ENCODE results near the gene HOXC11.
A peak's percentile ranks its signal among the peaks of the same experiment; 100 is the strongest.

HOXC11 gene

DNA sequence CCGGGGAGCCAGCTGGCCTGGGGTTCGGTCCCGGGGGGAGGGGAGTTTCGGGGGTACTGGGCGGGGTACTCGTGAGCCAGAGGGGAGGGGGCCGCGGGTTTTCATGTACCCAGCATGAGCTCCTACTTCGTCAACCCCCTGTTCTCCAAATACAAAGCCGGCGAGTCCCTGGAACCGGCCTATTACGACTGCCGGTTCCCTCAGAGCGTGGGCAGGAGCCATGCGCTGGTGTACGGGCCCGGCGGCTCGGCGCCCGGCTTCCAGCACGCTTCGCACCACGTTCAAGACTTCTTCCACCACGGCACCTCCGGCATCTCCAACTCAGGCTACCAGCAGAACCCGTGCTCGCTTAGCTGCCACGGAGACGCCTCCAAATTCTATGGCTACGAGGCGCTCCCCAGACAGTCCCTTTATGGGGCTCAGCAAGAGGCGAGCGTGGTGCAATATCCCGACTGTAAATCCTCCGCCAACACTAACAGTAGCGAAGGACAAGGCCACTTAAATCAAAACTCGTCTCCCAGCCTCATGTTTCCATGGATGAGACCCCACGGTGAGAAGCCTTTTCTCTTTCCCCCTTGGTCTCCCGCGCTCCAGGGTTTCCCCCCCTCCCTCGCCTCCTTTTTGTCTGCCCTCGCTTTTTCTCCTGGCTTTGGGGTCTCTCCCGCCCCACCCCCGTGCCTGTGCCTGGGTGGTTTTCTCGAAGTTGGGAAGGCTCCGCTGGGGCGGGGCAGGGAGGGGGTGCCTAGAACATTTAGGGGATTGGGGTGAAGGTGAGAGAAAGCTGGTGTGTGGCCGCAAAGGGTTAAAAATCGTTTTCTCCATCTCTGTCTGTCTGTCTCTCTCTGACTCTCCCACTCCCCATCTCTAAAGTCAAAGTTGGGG lies 36.5 kb downstream of the HOXC11 start:
- no peak for DNase-seq (ENCODE audit: low read depth in 2 of 2)

DNA sequence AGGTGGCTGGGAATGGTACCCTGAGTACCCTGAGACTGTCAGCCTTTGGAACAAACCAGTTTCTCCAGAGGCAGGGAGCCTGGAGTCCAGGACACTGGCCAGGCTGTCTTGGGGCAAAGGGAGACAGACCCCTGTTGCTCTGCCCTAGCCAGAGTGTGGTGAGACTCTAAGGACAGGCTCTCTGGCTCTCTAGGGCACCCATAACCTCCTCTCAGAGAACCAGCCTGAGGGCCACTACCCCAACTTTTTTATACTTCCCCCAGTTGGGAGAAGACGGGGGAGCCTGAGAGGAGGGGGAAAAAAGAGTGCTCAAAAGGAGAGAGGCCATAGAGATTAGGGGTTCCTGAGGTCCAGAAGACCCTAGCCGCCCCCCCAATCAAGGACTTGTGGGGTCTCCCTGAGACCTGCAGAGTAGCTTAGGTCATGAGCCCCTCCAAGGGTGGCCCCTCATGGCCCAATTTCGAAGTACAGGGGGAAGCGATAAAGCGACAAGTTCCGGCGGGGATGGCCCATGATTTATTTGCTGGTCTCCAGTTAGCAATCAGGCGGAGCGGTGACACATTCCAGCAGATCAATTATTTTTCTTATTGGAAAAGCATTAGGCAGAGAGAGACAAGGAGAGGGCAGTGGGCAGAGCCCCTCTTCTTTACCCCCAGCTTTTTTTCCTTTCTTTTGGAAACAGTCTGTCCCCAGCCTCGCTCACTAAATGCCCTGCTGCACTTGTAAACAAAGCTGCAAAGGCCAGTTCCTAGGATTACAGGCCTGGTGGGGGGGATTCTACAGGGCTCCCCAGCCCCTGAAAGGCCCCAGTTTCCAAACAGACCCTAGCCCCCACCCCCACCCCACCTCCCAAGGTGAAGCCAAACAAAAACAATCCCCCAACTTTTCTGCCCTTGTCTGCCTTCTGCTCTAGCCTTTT lies 37.4 kb downstream of the HOXC11 start:
- no peak for DNase-seq (ENCODE audit: low read depth in 2 of 2)

DNA sequence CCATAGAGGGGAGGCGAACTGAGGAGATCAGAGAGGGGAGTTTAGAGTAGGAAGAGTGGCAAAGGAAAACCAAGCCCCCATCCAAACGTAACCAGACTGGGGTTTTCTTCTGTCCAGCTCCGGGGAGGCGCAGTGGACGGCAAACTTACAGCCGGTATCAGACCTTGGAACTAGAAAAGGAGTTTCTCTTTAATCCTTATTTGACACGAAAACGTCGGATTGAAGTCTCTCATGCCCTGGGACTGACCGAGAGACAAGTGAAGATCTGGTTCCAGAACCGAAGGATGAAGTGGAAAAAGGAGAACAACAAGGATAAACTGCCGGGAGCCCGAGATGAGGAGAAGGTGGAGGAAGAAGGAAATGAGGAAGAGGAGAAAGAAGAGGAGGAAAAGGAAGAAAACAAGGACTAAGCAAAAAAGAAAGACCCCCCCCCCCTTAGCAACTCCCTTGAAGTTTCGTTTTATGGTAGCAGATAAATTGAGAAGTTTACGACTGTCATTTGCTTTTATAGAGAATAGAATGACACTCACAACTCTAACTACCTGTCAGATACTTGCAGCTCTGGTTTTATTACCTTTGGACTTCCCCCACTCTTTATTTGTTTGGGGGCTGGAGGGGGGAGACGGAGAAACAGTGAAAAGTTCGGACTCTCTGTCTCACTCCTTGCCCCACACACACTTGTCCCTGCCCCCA lies 38.2 kb downstream of the HOXC11 start:
- DNase-seq (ENCODE audit: low read depth in 2 of 2) = no peak

DNA sequence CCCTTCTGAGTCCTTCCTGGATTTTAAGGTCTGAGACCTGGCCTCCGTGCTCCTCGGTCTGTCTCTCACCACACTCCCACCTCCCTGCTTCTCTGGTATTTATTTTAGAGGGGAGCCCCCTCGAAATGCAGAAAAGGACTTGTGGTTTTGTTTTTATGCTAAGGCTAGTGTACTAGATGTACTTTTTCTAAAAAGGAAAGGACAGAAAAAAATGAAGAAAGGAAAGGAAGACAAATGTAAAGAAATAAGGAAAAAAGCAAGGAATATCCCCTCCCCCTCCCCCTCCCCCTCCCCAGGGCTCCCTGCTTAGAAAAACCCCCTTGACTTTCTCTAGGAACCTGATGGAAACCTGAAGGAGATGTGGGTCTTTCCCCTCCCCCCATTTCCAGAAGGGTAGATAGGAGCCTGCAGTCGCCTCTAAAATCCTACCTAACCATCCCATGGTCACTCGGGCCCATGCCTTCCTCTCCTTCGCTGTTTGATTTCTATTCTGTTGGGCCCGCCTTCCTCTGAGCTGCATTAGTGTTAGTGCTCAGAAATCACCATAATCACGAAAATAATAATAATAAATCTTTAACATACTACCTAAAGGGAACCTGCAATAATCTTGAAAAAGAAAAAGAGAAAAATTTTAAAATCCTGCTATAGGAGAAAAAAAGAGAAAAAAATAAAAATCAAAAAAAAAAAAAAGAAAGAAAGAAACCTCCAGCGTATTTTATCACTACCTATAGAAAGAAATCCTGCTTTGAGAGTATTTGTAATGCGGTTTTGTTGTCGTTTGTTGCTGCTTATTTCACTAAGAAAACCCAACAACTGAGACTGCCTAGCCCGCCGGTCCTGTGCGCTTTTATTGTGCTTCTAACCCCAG lies 39.0 kb downstream of the HOXC11 start:
- no peak for DNase-seq (ENCODE audit: low read depth in 2 of 2)

DNA sequence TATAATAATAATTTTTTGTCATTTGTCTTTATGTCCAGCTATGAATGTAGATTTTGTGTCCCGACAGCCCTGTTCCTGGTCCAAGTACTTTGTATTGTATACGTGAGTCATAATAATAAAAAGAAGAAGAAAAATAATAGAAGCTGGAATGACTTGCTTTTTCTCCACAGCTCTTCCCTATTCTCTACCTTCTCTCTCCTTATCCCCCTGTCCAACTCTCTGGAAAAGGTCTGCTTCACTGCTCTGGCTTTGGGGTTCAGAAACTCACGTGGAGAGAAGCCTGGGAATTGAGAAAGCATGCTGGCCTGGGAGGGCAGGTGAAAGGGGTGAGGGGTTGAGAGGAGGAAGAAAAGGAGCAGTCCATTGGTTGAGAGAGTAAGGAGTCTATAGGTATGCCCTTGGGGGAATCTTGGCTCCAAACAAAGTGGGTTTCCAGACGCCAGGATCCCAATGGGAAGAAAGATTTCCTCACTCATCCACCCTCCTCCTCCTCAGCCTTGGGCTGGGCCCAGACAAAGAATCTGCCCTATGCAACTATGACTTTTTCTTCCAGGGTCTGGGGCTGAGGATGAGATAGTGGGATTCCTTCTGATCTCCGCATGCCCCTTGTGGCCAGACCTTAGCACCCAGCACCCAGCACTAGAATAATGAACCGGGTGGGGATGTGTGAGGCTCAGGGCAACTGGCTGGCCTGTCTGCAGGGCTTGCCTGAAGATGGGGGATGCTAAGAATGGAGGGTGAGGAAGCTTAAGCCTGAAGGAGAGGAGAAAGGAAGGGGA lies 39.9 kb downstream of the HOXC11 start:
- no peak for DNase-seq (ENCODE audit: low read depth in 2 of 2)

DNA sequence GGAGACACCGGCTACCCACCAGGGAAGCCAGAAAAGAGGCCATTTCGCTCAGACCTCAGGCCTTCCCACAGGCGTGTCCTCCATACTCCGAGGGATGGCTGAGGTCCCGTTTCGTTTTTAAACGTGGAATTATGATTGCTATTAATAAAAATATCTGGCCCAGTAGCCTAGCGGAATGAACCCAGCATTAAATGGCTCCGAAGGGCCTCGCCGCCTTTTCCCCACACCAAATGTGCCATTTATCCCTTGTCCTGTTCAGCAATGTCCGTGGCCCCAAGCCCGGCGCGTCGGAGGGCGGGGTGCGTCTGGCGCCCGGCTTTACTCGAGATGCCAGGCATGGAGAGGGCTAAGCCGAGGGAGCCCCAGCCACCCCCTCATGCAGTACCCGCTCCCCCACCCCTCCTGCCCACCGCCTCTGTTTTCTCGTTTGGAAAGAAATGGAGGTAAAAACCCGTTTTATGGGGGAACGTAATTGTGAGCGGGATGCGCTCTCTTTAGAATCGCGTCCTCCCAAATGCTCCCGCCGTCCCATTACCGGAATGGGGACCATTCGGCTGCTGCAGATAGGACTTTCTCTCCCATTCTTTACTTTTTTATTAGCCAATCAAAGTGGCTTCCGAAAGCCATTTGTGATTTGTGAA lies 41.6 kb downstream of the HOXC11 start:
- no peak for DNase-seq (ENCODE audit: low read depth in 2 of 2)

DNA sequence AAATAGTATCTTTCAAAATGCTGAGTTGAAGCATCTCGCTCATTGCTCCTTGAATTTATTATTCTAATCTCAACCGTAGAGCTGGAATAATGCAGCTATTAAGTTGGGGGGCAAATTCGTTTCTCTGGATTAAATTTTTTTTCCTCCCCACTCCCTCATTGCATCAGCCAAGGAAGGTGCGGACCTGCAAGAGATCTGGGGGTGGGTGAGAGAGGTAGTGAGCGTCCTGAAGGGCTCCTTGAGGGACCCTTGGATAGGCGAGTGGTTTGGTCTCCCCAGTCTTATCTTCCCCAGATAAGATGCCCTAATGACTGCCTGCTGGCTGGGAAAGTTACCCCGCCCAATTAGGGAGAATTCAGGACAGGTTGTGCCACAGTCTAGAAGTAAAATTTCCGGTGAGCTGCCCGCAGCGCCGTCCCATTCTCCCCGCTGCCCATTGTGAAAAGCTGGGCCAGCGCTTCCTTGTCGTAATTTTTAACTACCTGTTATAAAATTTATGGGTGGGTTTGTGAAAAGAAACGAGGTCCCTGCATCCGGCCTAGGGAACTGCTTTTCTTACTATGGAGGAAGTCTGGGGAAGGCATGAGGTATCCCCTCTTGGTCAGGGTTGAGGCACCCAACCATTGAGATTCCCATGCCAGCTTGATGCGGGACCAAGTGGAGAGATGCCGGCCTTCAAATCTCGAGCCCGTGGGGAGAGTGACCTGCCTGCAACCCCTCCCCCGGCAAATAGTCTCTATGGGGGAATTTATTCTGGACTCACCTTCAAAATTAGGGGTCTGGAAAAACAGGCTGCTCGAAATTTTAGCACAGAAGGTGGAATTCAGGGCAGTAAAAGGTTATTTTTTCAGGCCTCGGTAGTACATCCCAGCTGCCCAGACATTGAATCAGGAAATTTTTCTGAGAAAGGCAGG lies 42.3 kb downstream of the HOXC11 start:
- DNase-seq (ENCODE audit: low read depth in 2 of 2) = no peak

DNA sequence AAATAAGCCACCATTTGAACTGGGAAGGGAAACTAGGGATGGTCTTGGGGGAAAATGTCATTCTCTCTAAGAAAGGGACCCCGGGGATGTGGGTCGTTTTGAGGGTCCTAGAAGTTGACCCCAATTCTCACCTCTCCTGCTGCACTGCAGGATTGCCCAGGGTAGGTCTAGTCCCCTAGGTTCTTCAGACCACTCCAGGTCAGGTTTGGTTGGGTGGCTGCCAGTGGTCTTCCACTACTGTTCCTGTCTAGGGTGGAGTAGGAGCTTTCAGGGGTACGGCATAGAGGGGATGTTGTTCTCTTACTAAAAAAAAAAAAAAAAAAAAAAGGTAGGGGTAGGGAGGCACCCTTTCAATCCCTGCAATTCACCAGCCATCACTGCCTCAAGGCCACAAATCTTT lies 43.1 kb downstream of the HOXC11 start:
- no peak for DNase-seq (ENCODE audit: low read depth in 2 of 2)

DNA sequence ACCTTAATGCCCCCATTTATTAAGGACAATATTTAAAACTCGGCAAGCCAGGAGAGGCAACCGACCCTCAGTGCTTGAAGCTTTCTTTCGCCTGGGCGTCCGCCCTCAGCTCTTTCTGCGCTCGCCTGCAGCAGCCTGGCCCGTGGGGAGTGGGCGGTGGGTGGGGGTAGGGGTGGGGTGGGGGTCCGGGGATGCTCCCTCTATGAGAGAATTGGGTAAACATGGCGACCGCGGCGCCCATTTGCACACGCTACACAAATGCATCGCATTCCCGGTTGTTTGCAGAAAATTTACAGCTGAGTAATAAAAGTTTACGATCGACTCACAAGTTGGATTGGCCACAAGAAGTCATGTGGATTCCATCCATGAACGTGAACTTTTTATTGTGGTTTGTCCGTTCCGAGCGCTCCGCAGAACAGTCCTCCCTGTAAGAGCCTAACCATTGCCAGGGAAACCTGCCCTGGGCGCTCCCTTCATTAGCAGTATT lies 43.6 kb downstream of the HOXC11 start:
- no peak for DNase-seq (ENCODE audit: low read depth in 2 of 2)

DNA sequence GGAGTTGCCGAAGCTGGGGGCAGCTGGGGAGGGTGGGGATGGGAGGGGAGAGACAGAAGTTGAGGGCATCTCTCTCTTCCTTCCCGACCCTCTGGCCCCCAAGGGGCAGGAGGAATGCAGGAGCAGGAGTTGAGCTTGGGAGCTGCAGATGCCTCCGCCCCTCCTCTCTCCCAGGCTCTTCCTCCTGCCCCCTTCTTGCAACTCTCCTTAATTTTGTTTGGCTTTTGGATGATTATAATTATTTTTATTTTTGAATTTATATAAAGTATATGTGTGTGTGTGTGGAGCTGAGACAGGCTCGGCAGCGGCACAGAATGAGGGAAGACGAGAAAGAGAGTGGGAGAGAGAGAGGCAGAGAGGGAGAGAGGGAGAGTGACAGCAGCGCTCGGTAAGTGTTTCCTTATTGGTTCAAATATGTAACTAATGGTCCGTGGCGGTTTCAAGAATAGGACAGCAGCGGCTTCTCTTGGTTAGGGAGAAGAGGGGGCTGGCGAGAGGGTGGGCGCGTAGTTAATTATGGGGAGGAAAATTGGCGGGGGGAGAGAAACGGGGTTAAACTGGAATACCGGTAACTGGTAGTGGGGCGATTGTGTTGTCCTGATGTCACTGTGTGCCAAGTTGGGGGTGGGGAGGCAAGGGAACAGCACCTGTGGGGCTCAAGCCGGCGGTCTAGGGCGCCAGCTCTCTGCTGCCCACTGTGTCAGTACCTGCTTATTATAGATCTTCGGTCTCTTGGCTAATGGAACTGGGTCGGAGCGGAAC lies 44.3 kb downstream of the HOXC11 start:
- DNase-seq (ENCODE audit: low read depth in 2 of 2) = no peak

DNA sequence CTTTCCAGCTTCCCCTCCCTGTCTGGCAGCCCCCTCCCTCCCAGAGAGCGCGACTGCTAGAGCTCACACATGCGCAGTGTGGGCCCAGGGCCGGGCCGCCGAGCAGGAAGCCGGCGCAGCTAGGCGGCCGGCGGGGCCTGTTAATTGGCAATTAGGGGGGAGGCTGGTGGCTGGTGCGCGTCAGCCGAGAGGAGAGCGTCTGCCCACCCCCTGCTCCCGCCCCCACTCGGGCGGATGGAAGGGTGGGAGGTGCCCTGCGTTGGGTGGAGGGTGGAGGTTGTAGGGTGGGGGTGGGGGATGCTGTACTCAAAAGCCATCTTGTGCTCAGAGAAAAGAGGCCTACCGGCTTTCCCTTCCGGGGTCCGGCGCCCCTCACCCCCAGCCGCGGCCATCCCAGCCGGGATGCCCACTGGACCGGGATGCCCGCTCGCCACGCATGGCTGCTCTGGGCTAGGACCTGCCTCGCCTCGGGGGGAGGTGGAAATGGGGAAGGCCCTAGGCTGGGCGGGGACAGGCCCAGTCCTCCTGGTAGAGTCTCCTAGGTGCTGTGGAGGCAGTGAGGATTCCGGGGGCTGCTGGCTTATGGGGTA lies 45.0 kb downstream of the HOXC11 start:
- peak in 1 of 2 donors; percentile 47 for DNase-seq (ENCODE audit: low read depth in 2 of 2)

DNA sequence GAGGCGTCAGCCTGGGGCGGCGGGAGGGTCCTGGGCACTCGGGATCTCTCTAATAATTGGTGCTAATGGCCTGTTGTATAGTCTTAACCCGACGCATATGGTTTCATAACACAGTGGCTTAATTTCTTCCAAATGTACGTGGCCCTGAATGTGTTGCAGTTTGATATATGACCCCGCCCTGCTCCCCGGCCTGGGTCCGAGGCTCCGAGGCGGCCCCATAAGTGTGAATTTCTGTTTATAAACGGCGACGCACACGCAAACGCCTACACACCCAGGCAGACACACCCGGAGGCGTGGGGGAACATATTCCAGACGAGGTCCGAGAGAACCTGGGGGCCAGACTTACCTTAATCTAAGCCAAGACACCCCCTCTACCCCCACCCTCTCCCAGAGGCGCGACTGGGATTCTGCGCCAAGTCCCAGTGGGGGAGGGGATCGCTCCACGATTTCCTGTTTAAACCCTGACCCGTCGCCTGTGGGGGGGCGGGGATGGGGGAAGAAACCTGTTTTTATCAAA lies 45.6 kb downstream of the HOXC11 start:
- DNase-seq (ENCODE audit: low read depth in 2 of 2) = no peak

DNA sequence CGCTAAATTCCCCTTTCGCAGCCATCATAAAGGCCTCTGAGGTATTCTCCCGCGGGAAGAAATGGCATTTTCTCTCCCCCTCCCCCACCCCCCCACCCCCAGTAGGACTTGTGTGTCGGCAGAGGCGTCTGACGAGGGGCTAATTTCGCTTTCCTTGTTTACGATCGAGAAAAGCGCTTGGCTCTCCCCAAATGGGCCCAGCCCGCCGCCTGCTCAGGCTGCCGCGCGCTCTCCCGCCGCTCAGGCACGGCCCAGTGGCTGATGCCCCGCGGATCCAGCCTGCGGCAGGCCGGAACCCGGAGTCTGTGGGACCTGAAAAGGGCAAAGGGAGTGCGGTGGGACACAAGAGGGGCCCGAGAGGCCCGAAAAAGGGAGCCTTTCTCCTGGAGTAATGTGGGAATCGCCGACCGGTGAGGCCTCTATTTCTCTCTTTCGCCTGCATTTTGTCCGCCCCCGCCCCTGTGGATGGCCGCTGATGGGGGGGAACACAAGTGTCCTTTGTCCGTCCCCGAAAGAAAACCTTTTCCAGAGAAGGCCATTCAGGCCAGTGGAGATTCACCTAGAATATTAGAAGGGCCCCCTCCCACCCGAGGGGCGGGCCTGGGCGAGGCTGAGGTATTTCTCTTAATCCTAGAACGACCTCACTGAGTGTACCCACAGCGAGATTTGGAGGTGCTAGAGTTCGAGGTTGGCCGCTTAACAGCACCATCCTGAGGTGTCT lies 46.3 kb downstream of the HOXC11 start:
- DNase-seq (ENCODE audit: low read depth in 2 of 2) = no peak

DNA sequence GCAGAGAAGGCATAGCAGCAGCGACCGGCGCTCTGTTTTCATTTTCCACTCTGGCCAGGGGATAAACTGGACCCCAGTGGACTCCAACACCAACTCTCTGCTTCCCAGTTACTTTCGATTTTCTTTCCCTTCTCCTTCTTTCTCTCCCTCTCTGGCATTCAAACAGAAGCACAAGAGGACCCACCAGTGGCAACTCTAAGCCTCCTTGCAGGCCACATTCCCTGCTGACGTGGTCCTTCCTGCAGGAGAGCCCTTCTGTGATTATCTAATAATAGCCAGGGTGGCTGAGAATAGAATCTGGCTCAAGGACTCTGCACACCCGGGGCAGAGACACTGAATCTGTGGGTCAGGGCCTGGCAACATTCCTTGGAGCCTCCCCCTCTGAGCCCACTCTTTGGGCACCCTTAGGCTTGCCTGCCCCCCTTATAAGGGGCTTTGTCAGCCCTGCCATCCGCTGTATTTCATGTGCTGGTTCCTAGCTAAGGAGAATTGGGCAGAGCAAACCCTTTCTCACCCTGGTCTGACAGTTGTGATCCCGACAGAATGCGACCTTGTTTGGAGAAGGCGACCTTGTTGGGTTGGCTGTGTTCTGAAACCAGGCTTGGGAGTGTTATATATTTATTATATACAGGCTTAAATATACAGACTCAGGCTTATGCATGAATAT lies 47.1 kb downstream of the HOXC11 start:
- DNase-seq (ENCODE audit: low read depth in 2 of 2) = no peak

DNA sequence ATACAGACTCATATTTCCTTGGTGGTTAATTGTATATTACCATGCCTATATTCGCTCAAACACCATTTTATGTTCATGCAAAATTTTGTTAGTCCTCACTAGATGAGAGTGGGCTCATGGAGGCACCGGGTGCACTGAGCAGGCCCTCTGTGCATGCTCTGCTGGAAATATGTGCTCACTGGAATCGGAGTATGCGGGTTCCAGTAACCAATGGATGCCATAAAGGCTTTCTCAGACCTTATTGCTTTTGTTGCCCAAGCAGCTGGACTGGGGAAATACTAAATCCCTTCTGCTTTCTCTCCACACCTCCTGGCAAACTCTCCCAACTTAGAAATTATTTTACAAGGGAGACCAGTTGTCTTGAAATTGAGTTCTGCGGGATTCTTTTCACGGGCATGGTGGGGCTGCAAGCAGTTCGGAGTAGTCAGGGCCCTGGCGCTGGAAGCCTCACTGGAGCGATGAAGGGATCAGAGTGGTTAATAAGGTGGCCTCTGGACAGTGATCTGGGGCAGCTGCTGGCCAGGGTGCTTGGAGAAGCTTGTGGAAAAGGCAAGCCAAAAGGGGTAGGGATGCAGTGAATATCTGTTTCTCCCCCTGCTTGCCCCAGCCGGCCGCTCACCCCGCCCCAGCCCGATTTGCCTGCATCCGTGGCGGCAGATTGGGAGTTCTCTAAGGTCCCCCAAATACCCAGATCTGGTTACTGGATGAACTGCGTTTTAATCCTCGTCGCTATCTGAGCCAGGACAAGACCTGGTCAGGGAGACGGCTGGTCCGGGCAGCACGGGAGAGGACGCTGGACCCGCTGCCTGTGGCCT lies 47.9 kb downstream of the HOXC11 start:
- no peak for DNase-seq (ENCODE audit: low read depth in 2 of 2)

Data from stimulated activated CD4-positive, alpha-beta T cell treated with anti-CD3 and anti-CD28 coated beads, Interleukin-1b, Interleukin-23, amount 100 ng/mL, for 1 hour (primary cell).